IMR-90 (cell line): Measurements from ENCODE around the gene AMDHD2. TPM values are rescaled to one million over a fixed set of nuclear protein-coding genes. Genes with fewer than 3 reads are reported as not detected.

Source experiments
- ATAC-seq: fragments of 200-7000 bp; cut with Tn5 transposase; 2 replicates; pipeline ENCODE4 v1.9.1; 2020; ENCODE audit warnings: low read depth, mild to moderate bottlenecking, moderate library complexity
- BruUV-seq: library from RNA; stranded (reverse); fragments of 400-500 nt; replicated peaks from 2 replicates; lab custom pipeline; 2021; lab: Mats Ljungman, UMichigan
- CTCF ChIA-PET: fragments of 300-600 bp; formaldehyde crosslinking; extraction: SDS; loops from one replicate; lab custom pipeline; 2021; ENCODE audit warnings: antibody characterized with exemption; lab: Yijun Ruan, JAX
- POLR2A ChIA-PET: fragments of 300-600 bp; sonication (Branson Sonifier 250); formaldehyde crosslinking; loops from one replicate; lab custom pipeline; 2022; ENCODE audit warnings: antibody characterized with exemption; ENCODE audit not compliant: unreplicated experiment; lab: Charles Lee
- DNase-seq: peaks from one replicate; pipeline ENCODE4 v3.0.0; 2013
- H2AFZ ChIP-seq: replicated peaks from 2 replicates; pipeline ENCODE3; 2013; ENCODE audit warnings: low read length, mild to moderate bottlenecking; ENCODE audit not compliant: poor library complexity
- H2AK5ac ChIP-seq: 2 replicates; pipeline ENCODE4 v1.6.1; 2013; ENCODE audit warnings: low read depth, low read length, inconsistent platforms
- H2AK9ac ChIP-seq: replicated peaks from 2 replicates; pipeline ENCODE3; 2013; ENCODE audit warnings: mild to moderate bottlenecking, low read depth, low read length, moderate library complexity; ENCODE audit not compliant: poor library complexity
- H2BK120ac ChIP-seq: 2 replicates; pipeline ENCODE4 v1.6.1; 2013; ENCODE audit warnings: low read depth, low read length, inconsistent platforms
- H2BK15ac ChIP-seq: 3 replicates; pipeline ENCODE4 v1.6.1; 2013; ENCODE audit warnings: low read depth, low read length, inconsistent platforms
- H2BK20ac ChIP-seq: 2 replicates; pipeline ENCODE4 v1.6.1; 2013; ENCODE audit warnings: low read depth, mild to moderate bottlenecking, inconsistent platforms, low read length, moderate library complexity
- H2BK5ac ChIP-seq: 2 replicates; pipeline ENCODE4 v1.6.1; 2013; ENCODE audit warnings: mild to moderate bottlenecking, low read depth, low read length, inconsistent platforms; ENCODE audit not compliant: poor library complexity, severe bottlenecking
- H3K14ac ChIP-seq: replicated peaks from 2 replicates; pipeline ENCODE4 v1.6.1; 2013; ENCODE audit warnings: low read depth, low read length, inconsistent platforms
- H3K18ac ChIP-seq: 2 replicates; pipeline ENCODE4 v1.6.1; 2013; ENCODE audit warnings: low read depth, low read length, control low read depth
- H3K23ac ChIP-seq: 2 replicates; pipeline ENCODE4 v1.6.1; 2013; ENCODE audit warnings: low read depth, low read length, inconsistent platforms
- H3K27ac ChIP-seq: 2 replicates; pipeline ENCODE4 v1.5.1; 2013; ENCODE audit warnings: mild to moderate bottlenecking, control low read depth, low read length; ENCODE audit not compliant: insufficient read depth
- H3K27me3 ChIP-seq: 2 replicates; pipeline ENCODE4 v1.6.1; 2013; ENCODE audit warnings: low read length; ENCODE audit not compliant: control insufficient read depth, insufficient read depth
- H3K36me3 ChIP-seq: 2 replicates; pipeline ENCODE4 v1.6.1; 2013; ENCODE audit warnings: low read length, mixed read lengths; ENCODE audit not compliant: control insufficient read depth, insufficient read depth
- H3K4ac ChIP-seq: 2 replicates; pipeline ENCODE4 v1.6.1; 2013; ENCODE audit warnings: low read depth, low read length, inconsistent platforms
- H3K4me1 ChIP-seq: 2 replicates; pipeline ENCODE4 v1.6.1; 2013; ENCODE audit warnings: low read length, mixed read lengths; ENCODE audit not compliant: control insufficient read depth, insufficient read depth
- H3K4me2 ChIP-seq: 2 replicates; pipeline ENCODE4 v1.6.1; 2013; ENCODE audit warnings: low read depth, mild to moderate bottlenecking, control low read depth, low read length, moderate library complexity
- H3K4me3 ChIP-seq: 2 replicates; pipeline ENCODE4 v1.5.1; 2013; ENCODE audit warnings: low read depth, mild to moderate bottlenecking, control low read depth, low read length, moderate library complexity; ENCODE audit not compliant: insufficient read depth
- H3K56ac ChIP-seq: 2 replicates; pipeline ENCODE4 v1.6.1; 2013; ENCODE audit warnings: low read length, inconsistent platforms; ENCODE audit not compliant: insufficient read depth; ENCODE audit errors: extremely low read depth
- H3K79me1 ChIP-seq, 2 experiments: 2 replicates each; pipeline ENCODE4 v1.6.1; 2013; ENCODE audit warnings: low read length in 2 of 2, inconsistent platforms in 1 of 2, low read depth in 1 of 2
- H3K9ac ChIP-seq: 2 replicates; pipeline ENCODE4 v1.6.1; 2013; ENCODE audit warnings: low read depth, low read length, control low read depth
- H3K9me1 ChIP-seq: 2 replicates; pipeline ENCODE4 v1.6.1; 2013; ENCODE audit warnings: low read length, inconsistent platforms; ENCODE audit not compliant: insufficient read depth
- H3K9me3 ChIP-seq: 2 replicates; pipeline ENCODE4 v1.6.1; 2013; ENCODE audit warnings: low read length; ENCODE audit not compliant: control insufficient read depth, insufficient read depth
- H4K20me1 ChIP-seq: 2 replicates; pipeline ENCODE4 v1.6.1; 2013; ENCODE audit warnings: low read length, inconsistent platforms; ENCODE audit not compliant: insufficient read depth
- H4K5ac ChIP-seq: 2 replicates; pipeline ENCODE4 v1.6.1; 2013; ENCODE audit warnings: mild to moderate bottlenecking, low read depth, low read length, control low read depth
- H4K8ac ChIP-seq, 2 experiments: 2 replicates each; pipeline ENCODE4 v1.6.1; 2013; ENCODE audit warnings: low read depth in 2 of 2, low read length in 2 of 2, control low read depth in 1 of 2, inconsistent platforms in 1 of 2
- H4K91ac ChIP-seq: 2 replicates; pipeline ENCODE4 v1.6.1; 2013; ENCODE audit warnings: low read depth, low read length, inconsistent platforms; ENCODE audit not compliant: insufficient read depth
- BHLHE40 ChIP-seq: fragments of 150-350 bp; IDR thresholded peaks from 2 replicates; pipeline ENCODE4 v1.6.1; 2016; ENCODE audit warnings: mild to moderate bottlenecking, low read depth, low read length
- SMC3 ChIP-seq: fragments of 150-350 bp; IDR thresholded peaks from 2 replicates; pipeline ENCODE4 v1.6.1; 2016; ENCODE audit warnings: low read depth, mild to moderate bottlenecking, antibody characterized with exemption, low read length, moderate library complexity
- WGBS, 2 experiments: methylation state at CpG; one replicate each; pipeline versions ENCODE4 v1.1.5 to v1.1.7; 2013; ENCODE audit warnings: missing lambda C conversion rate in 2 of 2; ENCODE audit not compliant: insufficient read length in 1 of 2; ENCODE audit errors: extremely low coverage in 2 of 2; 5-methylcytosine and 5-hydroxymethylcytosine counted together
- dilution Hi-C: fragments of 300-500 bp; cut with HindIII; formaldehyde crosslinking; loops from one replicate; pipeline ENCODE4 v1.14.3; 2018; ENCODE audit warnings: low sequenced_read_pairs; ENCODE audit not compliant: unreplicated experiment
- in situ Hi-C: fragments of 300-500 bp; cut with MboI; formaldehyde crosslinking; loops from 3 replicates; pipeline ENCODE4 v1.14.3; 2019; ENCODE audit warnings: low sequenced_read_pairs, inconsistent platforms, mixed read lengths
- intact Hi-C: fragments of 100-400 bp; cut with micrococcal nuclease; formaldehyde crosslinking; loops from 2 replicates; pipeline ENCODE4 v1.10.0; 2022
- polyA plus RNA-seq, 3 experiments: library from polyadenylated mRNA; depleted of rRNA; stranded (reverse); fragments of >200 nt; gene quantifications; 2 replicates each; pipeline ENCODE4 v1.2.3, GENCODE V29; 2012; ENCODE audit warnings: low replicate concordance in 1 of 3
- total RNA-seq: library from RNA; depleted of rRNA; stranded (reverse); fragments of >200 nt; gene quantifications from 2 replicates; pipeline ENCODE4 v1.2.3, GENCODE V29; 2012

The AMDHD2 gene
- total and polyA plus RNA-seq, 2 of the 4 experiments (the other 2 are of a cell fraction), result 10.6 to 30.3 TPM

GRCh38 chr16:2495041-2495440 lies 25.1 kb upstream of the AMDHD2 start:
- no peak overlapping the region for H2BK5ac ChIP-seq
- H3K36me3 ChIP-seq, result peaks cover 21% of the 10 kb centered on the region; the same call in 1 of the 2 replicates
- no peak overlapping the region for H3K4me2 ChIP-seq
- ChIA-PET POLR2A (no interaction called here), CTCF (no interaction called here)
- no peak overlapping the region for H4K91ac ChIP-seq
- intact Hi-C loops, result no loop called here
- no peaks in the 10 kb centered on the region for H3K9me3 ChIP-seq
- TF ChIP-seq SMC3 (no peak), BHLHE40 (no peak)
- BruUV-seq, result no TSS peak
- H2AK5ac ChIP-seq, result no peak overlapping the region
- no peaks in the 10 kb centered on the region for H3K9me1 ChIP-seq
- H2BK20ac ChIP-seq, result no peak overlapping the region
- H3K4me1 ChIP-seq, result no peaks in the 10 kb centered on the region; the same call in 1 of the 2 replicates
- ATAC-seq, result no peak
- peaks cover 11% of the 10 kb centered on the region; the same call in 1 of the 2 replicates for H4K20me1 ChIP-seq
- H3K79me1 ChIP-seq, result peaks cover 3 to 20% of the 10 kb centered on the region in 2 experiments
- H3K27me3 ChIP-seq, result no peaks in the 10 kb centered on the region
- H3K14ac ChIP-seq, result no peak overlapping the region
- H3K56ac ChIP-seq, result no peak overlapping the region
- dilution Hi-C loops, result no loop called here
- 87% methylated on average over 4 of the region's 5 CpGs; no CpG with 5 or more reads in 1 of the 2 experiments for WGBS, 2 experiments
- H4K8ac ChIP-seq, result no peak overlapping the region
- DNase-seq, result no peak
- in situ Hi-C loops, result loop anchor here (5.0 kb wide), 1 partner anchor 153 kb away; the partner anchor contains the start of gene ABCA3
- H2BK120ac ChIP-seq, result no peak overlapping the region
- H2AK9ac ChIP-seq, result no peak overlapping the region
- H3K9ac ChIP-seq, result no peak overlapping the region
- no peak overlapping the region for H3K4me3 ChIP-seq
- H2AFZ ChIP-seq, result no peak overlapping the region
- H3K27ac ChIP-seq, result no peak overlapping the region
- no peak overlapping the region for H3K18ac ChIP-seq
- H2BK15ac ChIP-seq, result no peak overlapping the region
- H3K23ac ChIP-seq, result no peak overlapping the region
- no peak overlapping the region for H3K4ac ChIP-seq
- no peak overlapping the region for H4K5ac ChIP-seq
